Midbrain (tissue), 1 donor: ENCODE measurements around the gene IL1R2.

Source experiments
- DNase-seq: peaks from one replicate; lab custom pipeline; 2025; lab: John Stamatoyannopoulos, UW

Gene IL1R2

GRCh38 chr2:102041351-102041750 lies 49.6 kb downstream of the IL1R2 start:
- DNase-seq, result peak; percentile 3

- DNase-seq, result no peak
Measured at GRCh38 chr2:102042196-102043081, 50.7 kb downstream of the IL1R2 start.

- no peak for DNase-seq
Measured at GRCh38 chr2:102043560-102043959, 51.8 kb downstream of the IL1R2 start.

- no peak for DNase-seq
Measured at GRCh38 chr2:102044235-102044896, 52.6 kb downstream of the IL1R2 start.

GRCh38 chr2:102044967-102045489 lies 53.3 kb downstream of the IL1R2 start:
- DNase-seq, result no peak

- no peak for DNase-seq
Measured at GRCh38 chr2:102045697-102046096, 53.9 kb downstream of the IL1R2 start.

GRCh38 chr2:102046135-102046986 lies 54.6 kb downstream of the IL1R2 start:
- DNase-seq, result no peak

GRCh38 chr2:102048465-102048864 lies 56.7 kb downstream of the IL1R2 start:
- no peak for DNase-seq

- peak; percentile 32 for DNase-seq
Measured at GRCh38 chr2:102049756-102050443, 58.1 kb downstream of the IL1R2 start.

GRCh38 chr2:102050854-102051391 lies 59.2 kb downstream of the IL1R2 start:
- peak; percentile 30 for DNase-seq

GRCh38 chr2:102051692-102052277 lies 60.0 kb downstream of the IL1R2 start:
- DNase-seq, result no peak

GRCh38 chr2:102052365-102052764 lies 60.6 kb downstream of the IL1R2 start:
- no peak for DNase-seq

GRCh38 chr2:102053096-102053495 lies 61.3 kb downstream of the IL1R2 start:
- DNase-seq, result no peak

- no peak for DNase-seq
Measured at GRCh38 chr2:102055346-102055990, 63.7 kb downstream of the IL1R2 start.

GRCh38 chr2:102056079-102056581 lies 64.4 kb downstream of the IL1R2 start:
- no peak for DNase-seq

- DNase-seq, result no peak
Measured at GRCh38 chr2:102057502-102058292, 65.9 kb downstream of the IL1R2 start.

- DNase-seq, result no peak
Measured at GRCh38 chr2:102058293-102058833, 66.6 kb downstream of the IL1R2 start.

GRCh38 chr2:102059151-102059550 lies 67.4 kb downstream of the IL1R2 start:
- no peak for DNase-seq

GRCh38 chr2:102060047-102060446 lies 68.3 kb downstream of the IL1R2 start:
- peak; percentile 2 for DNase-seq
